Testis (tissue), 3 donors: ENCODE measurements around the gene SMYD3. TPM values are rescaled to one million over a fixed set of nuclear protein-coding genes. Genes with fewer than 3 reads are reported as not detected.

Source experiments
- DNase-seq: peaks from one replicate; pipeline ENCODE4 v3.0.0-alpha.2; 2019
- H3K27ac ChIP-seq, 2 donors: fragments of 200-600 bp; sonication (generic); one replicate each; pipeline ENCODE4 v1.5.1; 2019
- H3K27me3 ChIP-seq: fragments of 200-600 bp; sonication (generic); one replicate; pipeline ENCODE4 v1.5.1; 2019
- H3K36me3 ChIP-seq: fragments of 200-600 bp; sonication (generic); one replicate; pipeline ENCODE4 v1.5.1; 2017; ENCODE audit warnings: low read depth; ENCODE audit errors: missing control alignments
- H3K4me1 ChIP-seq: fragments of 200-600 bp; sonication (generic); one replicate; pipeline ENCODE4 v1.5.1; 2019
- H3K4me3 ChIP-seq, 2 donors: fragments of 200-600 bp; sonication (generic); one replicate each; pipeline ENCODE4 v1.5.1; 2017 to 2019
- H3K9me3 ChIP-seq: fragments of 200-600 bp; sonication (generic); one replicate; pipeline ENCODE4 v1.5.1; 2017
- CTCF ChIP-seq, 3 experiments: fragments of 450-650 bp in 2 of 3; fragments of 200-600 bp in 1 of 3; sonication (generic) in 1 of 3; IDR thresholded peaks; one replicate each; pipeline ENCODE4 v1.5.1; 2016 to 2019; ENCODE audit warnings: antibody characterized with exemption in 3 of 3, mild to moderate bottlenecking in 2 of 3, moderate library complexity in 1 of 3
- POLR2A ChIP-seq: fragments of 450-650 bp; IDR thresholded peaks from one replicate; pipeline ENCODE4 v1.6.1; 2017; ENCODE audit warnings: antibody characterized with exemption, mild to moderate bottlenecking, moderate library complexity
- WGBS, 2 donors: methylation state at CpG; one replicate each; pipeline ENCODE4 v1.1.5; 2018; 5-methylcytosine and 5-hydroxymethylcytosine counted together
- intact Hi-C: fragments of 100-400 bp; cut with DNase I; formaldehyde crosslinking; loops from one replicate; pipeline ENCODE4 v1.15.1; 2023; ENCODE audit warnings: low total_unique reads
- polyA plus RNA-seq: library from polyadenylated mRNA; stranded (reverse); fragments of 350-450 nt; fragmentation: Illumina TruSeq; extraction: RNeasy Lipid Tissue Mini Kit (QIAGEN cat#74804); gene quantifications from one replicate; pipeline ENCODE4 v1.2.3, GENCODE V29; 2014; ENCODE audit warnings: low read depth, low replicate concordance; ENCODE audit not compliant: insufficient read depth
- total RNA-seq, 2 donors: library from RNA; depleted of rRNA; stranded (reverse); fragments of >200 nt; gene quantifications; one replicate each; pipeline ENCODE4 v1.2.3, GENCODE V29; 2016

The SMYD3 gene
- total and polyA plus RNA-seq, 3 donors from 2014 or later = 23.0 to 38.8 (median 38.7) TPM

- no peak for DNase-seq
- Histone ChIP-seq H3K9me3 (no peaks in the 10 kb centered on the region), H3K36me3 (no peaks in the 10 kb centered on the region), H3K4me1 (no peaks in the 10 kb centered on the region), H3K4me3 (no peak overlapping the region), H3K27me3 (no peaks in the 10 kb centered on the region), H3K27ac (no peak overlapping the region)
- TF ChIP-seq POLR2A (no peak), CTCF (IDR thresholded peaks at IDR 0.05) (peak in 1 of 3 experiments; percentile 11)
- intact Hi-C loops = no loop called here
- WGBS, 2 donors = 61 to 81% methylated on average over 2 of the region's 2 CpGs
These were observed 618.3 kb downstream of the SMYD3 start for GRCh38 chr1:245888809-245889208.

GRCh38 chr1:245887829-245888228 lies 619.2 kb downstream of the SMYD3 start:
- Histone ChIP-seq H3K27ac (no peak overlapping the region), H3K9me3 (no peaks in the 10 kb centered on the region), H3K4me3 (no peak overlapping the region), H3K36me3 (no peaks in the 10 kb centered on the region), H3K4me1 (no peaks in the 10 kb centered on the region), H3K27me3 (no peaks in the 10 kb centered on the region)
- DNase-seq = no peak
- intact Hi-C loops = no loop called here
- WGBS, 2 donors = 93 to 97% methylated on average over 1 of the region's 1 CpG
- TF ChIP-seq CTCF (IDR thresholded peaks at IDR 0.05) (no peak), POLR2A (no peak)

- 73 to 79% methylated on average over 10 of the region's 10 CpGs for WGBS, 2 donors
- no peak for TF ChIP-seq CTCF (IDR thresholded peaks at IDR 0.05)
- TF ChIP-seq POLR2A = no peak
- H3K27ac ChIP-seq = no peak overlapping the region
- H3K27me3 ChIP-seq = no peaks in the 10 kb centered on the region
- intact Hi-C loops = no loop called here
- H3K36me3 ChIP-seq = no peaks in the 10 kb centered on the region
- H3K4me1 ChIP-seq = no peaks in the 10 kb centered on the region
- no peak for DNase-seq
- no peak overlapping the region for H3K4me3 ChIP-seq
- no peaks in the 10 kb centered on the region for H3K9me3 ChIP-seq
These were observed 625.2 kb downstream of the SMYD3 start for GRCh38 chr1:245881767-245882391.

- H3K4me1 ChIP-seq = no peaks in the 10 kb centered on the region
- intact Hi-C loops = no loop called here
- 74 to 78% methylated on average over 3 of the region's 3 CpGs for WGBS, 2 donors
- no peaks in the 10 kb centered on the region for H3K9me3 ChIP-seq
- H3K4me3 ChIP-seq = no peak overlapping the region
- DNase-seq = no peak
- no peak overlapping the region for H3K27ac ChIP-seq
- H3K36me3 ChIP-seq = no peaks in the 10 kb centered on the region
- TF ChIP-seq CTCF (IDR thresholded peaks at IDR 0.05) (no peak), POLR2A (no peak)
- H3K27me3 ChIP-seq = no peaks in the 10 kb centered on the region
These were observed 626.2 kb downstream of the SMYD3 start for GRCh38 chr1:245880754-245881403.

GRCh38 chr1:245879091-245879490 lies 628.0 kb downstream of the SMYD3 start:
- intact Hi-C loops = no loop called here
- Histone ChIP-seq H3K27ac (no peak overlapping the region), H3K27me3 (no peaks in the 10 kb centered on the region), H3K36me3 (no peaks in the 10 kb centered on the region), H3K4me1 (peaks cover 14% of the 10 kb centered on the region), H3K9me3 (no peaks in the 10 kb centered on the region), H3K4me3 (no peak overlapping the region)
- DNase-seq = no peak
- 95 to 98% methylated on average over 10 of the region's 10 CpGs for WGBS, 2 donors
- TF ChIP-seq POLR2A (no peak), CTCF (IDR thresholded peaks at IDR 0.05) (no peak)
